GM12878 (cell line): ENCODE data around the gene SRGAP1.

Experiments
- CTCF ChIP-seq, 3 experiments: IDR thresholded peaks in 2 of 3; conservative IDR thresholded peaks in 1 of 3; 2 replicates each; pipeline ENCODE4 v1.5.1; 2011; ENCODE audit warnings: low read depth in 3 of 3, low read length in 3 of 3, mild to moderate bottlenecking in 3 of 3, control low read depth in 2 of 3, moderate library complexity in 2 of 3, inconsistent platforms in 1 of 3, mixed read lengths in 1 of 3; ENCODE audit not compliant: control insufficient read depth in 2 of 3, insufficient read depth in 1 of 3; ENCODE audit errors: extremely low read depth in 1 of 3
- DPF2 ChIP-seq: fragments of 450-650 bp; IDR thresholded peaks from 2 replicates; pipeline ENCODE4 v1.6.1; 2017; ENCODE audit warnings: mild to moderate bottlenecking
- EZH2 ChIP-seq: IDR thresholded peaks from 2 replicates; pipeline ENCODE4 v1.6.1; 2012; ENCODE audit warnings: low read depth, mild to moderate bottlenecking, control low read depth, inconsistent platforms, low read length, borderline replicate concordance; ENCODE audit not compliant: control insufficient read depth
- GABPA ChIP-seq: IDR thresholded peaks from 2 replicates; pipeline ENCODE4 v1.6.1; 2014; ENCODE audit warnings: antibody characterized with exemption, low read depth, mild to moderate bottlenecking, inconsistent platforms
- IRF3 ChIP-seq: fragments of 450-650 bp; IDR thresholded peaks from 2 replicates; pipeline ENCODE4 v1.6.1; 2014; ENCODE audit warnings: mild to moderate bottlenecking
- MAX ChIP-seq: IDR thresholded peaks from 2 replicates; pipeline ENCODE4 v1.6.1; 2012; ENCODE audit warnings: low read depth, low read length, improper control_type of control experiment
- MEF2A ChIP-seq: IDR thresholded peaks from 2 replicates; pipeline ENCODE4 v1.6.1; 2011; ENCODE audit warnings: low read depth, mild to moderate bottlenecking, low read length, moderate library complexity; ENCODE audit not compliant: insufficient read depth
- REST ChIP-seq: IDR thresholded peaks from 2 replicates; pipeline ENCODE4 v1.6.1; 2012; ENCODE audit warnings: mild to moderate bottlenecking, low read depth, low read length
- SP1 ChIP-seq: IDR thresholded peaks from one replicate; pipeline ENCODE4 v1.6.1; 2011; ENCODE audit warnings: low read depth, low read length
- USF1 ChIP-seq: IDR thresholded peaks from 2 replicates; pipeline ENCODE4 v1.6.1; 2011; ENCODE audit warnings: borderline replicate concordance, low read depth, mild to moderate bottlenecking, moderate library complexity, mixed read lengths, low read length; ENCODE audit not compliant: insufficient read depth; ENCODE audit errors: extremely low read length
- ZBTB33 ChIP-seq: fragments of 450-650 bp; IDR thresholded peaks from 2 replicates; pipeline ENCODE4 v1.6.1; 2017; ENCODE audit warnings: mild to moderate bottlenecking
- ZNF24 ChIP-seq: fragments of 450-650 bp; IDR thresholded peaks from 2 replicates; pipeline ENCODE4 v1.6.1; 2017; ENCODE audit warnings: antibody characterized with exemption, mild to moderate bottlenecking
- ZNF274 ChIP-seq: IDR thresholded peaks from one replicate; pipeline ENCODE4 v1.8.0; 2011; ENCODE audit not compliant: insufficient read length, insufficient read depth

GRCh38 chr12:63863658-63864453 lies 19.4 kb downstream of the SRGAP1 start:
- TF ChIP-seq ZNF274: no peak
- TF ChIP-seq CTCF (IDR thresholded peaks at IDR 0.05 in 2 of 3, conservative IDR thresholded peaks at IDR 0.05 in 1 of 3; ENCODE audit: control insufficient read depth in 2 of 3, extremely low read depth in 1 of 3, insufficient read depth in 1 of 3, low read depth in 3 of 3, low read length in 3 of 3): no peak
- TF ChIP-seq GABPA: no peak
- TF ChIP-seq REST: no peak
- no peak for TF ChIP-seq SP1
- TF ChIP-seq MEF2A: no peak
- no peak for TF ChIP-seq ZNF24
- no peak for TF ChIP-seq USF1
- TF ChIP-seq MAX: no peak
- no peak for TF ChIP-seq EZH2
- no peak for TF ChIP-seq IRF3
- no peak for TF ChIP-seq DPF2
- TF ChIP-seq ZBTB33: no peak
